HG03175 (cell line): ENCODE results near the gene IER3.
"Not testable (repeated sequence)": the region's sequence is repeated elsewhere in the genome, so short reads cannot be mapped to it uniquely, and the experiment has no call there.

Source experiments
- ATAC-seq: cut with Tn5 transposase; IDR thresholded peaks from one replicate; pipeline ENCODE4 v1.9.1; 2021; ENCODE audit warnings: mild to moderate bottlenecking, moderate library complexity; ENCODE audit not compliant: unreplicated experiment

IER3 gene

DNA sequence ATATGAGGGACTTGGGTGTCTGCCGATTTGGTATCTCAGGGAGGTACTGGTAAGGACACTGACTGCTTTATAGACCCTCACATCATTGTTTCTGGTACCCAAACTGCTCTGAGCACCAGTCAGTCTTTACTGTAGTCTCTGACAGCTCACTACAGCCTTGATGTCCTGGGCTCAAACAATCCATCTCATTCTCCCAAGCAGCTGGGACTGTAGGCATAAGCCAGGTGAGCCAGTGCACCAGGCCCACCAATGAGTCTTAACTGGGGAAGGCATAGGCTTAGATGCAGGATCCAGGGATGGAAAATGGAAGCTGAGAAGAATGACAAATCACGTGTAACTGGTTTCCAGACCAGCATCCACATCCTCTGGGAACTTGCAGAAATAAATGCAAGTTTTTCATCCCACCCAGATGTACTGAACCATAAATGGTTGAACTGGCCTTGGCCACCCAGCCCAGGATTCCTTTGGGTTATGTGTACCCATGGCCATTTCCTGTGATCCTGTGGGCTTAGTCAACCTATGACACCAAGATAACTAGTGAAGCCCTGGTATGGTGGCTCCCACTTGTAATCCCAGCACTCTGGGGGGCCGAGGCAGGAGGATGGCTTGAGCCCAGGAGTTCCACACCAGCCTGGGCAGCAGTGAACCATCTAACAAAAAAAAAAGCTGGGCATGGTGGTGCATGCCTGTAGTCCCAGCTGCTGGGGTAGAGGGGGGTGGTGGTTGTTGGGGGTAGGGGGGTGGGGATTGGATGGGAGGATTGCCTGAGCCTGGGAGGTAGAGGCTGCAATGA, 18.4 kb downstream of the IER3 start:
- no peak for ATAC-seq

DNA sequence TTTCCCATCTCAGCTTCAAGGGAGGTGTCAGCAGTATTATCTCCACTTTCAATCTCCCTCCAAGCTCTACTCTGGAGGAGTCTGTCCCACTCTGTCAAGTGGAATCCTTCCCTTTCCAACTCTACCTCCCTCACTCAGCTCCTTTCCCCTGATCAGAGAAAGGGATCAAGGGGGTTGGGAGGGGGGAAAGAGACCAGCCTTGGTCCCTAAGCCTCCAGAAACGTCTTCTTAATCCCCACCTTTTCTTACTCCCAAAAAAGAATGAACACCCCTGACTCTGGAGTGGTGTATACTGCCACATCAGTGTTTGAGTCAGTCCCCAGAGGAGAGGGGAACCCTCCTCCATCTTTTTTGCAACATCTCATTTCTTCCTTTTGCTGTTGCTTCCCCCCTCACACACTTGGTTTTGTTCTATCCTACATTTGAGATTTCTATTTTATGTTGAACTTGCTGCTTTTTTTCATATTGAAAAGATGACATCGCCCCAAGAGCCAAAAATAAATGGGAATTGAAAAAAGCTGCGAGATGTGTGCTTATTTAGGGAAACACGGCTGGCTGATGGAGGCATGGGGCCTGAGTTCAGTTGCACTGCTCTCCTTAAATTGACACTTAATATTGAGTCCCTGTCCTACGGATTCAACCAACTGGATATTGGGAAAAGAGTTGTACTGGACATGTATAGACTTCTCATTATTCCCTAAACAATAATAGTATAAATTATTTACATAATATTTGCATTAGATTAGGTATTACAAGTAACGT, 19.3 kb downstream of the IER3 start:
- no peak for ATAC-seq

DNA sequence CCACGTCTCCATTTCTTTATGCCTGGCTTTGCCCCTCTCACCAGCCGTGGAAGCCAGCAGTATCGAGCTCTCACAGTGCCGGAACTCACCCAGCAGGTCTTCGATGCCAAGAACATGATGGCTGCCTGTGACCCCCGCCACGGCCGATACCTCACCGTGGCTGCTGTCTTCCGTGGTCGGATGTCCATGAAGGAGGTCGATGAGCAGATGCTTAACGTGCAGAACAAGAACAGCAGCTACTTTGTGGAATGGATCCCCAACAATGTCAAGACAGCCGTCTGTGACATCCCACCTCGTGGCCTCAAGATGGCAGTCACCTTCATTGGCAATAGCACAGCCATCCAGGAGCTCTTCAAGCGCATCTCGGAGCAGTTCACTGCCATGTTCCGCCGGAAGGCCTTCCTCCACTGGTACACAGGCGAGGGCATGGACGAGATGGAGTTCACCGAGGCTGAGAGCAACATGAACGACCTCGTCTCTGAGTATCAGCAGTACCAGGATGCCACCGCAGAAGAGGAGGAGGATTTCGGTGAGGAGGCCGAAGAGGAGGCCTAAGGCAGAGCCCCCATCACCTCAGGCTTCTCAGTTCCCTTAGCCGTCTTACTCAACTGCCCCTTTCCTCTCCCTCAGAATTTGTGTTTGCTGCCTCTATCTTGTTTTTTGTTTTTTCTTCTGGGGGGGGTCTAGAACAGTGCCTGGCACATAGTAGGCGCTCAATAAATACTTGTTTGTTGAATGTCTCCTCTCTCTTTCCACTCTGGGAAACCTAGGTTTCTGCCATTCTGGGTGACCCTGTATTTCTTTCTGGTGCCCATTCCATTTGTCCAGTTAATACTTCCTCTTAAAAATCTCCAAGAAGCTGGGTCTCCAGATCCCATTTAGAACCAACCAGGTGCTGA, 20.3 kb downstream of the IER3 start:
- ATAC-seq, result not testable (repeated sequence)

DNA sequence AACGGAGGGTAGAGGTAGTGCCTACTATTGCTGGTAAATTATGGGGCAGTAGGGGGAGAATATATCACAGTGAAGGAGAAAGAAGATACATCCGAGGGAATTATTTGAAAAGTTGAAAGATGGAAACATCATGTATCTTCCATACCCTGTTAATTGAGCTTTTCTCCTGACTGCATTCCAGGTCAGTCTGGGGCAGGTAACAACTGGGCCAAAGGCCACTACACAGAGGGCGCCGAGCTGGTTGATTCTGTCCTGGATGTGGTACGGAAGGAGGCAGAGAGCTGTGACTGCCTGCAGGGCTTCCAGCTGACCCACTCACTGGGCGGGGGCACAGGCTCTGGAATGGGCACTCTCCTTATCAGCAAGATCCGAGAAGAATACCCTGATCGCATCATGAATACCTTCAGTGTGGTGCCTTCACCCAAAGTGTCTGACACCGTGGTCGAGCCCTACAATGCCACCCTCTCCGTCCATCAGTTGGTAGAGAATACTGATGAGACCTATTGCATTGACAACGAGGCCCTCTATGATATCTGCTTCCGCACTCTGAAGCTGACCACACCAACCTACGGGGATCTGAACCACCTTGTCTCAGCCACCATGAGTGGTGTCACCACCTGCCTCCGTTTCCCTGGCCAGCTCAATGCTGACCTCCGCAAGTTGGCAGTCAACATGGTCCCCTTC, 21.0 kb downstream of the IER3 start:
- not testable (repeated sequence) for ATAC-seq

DNA sequence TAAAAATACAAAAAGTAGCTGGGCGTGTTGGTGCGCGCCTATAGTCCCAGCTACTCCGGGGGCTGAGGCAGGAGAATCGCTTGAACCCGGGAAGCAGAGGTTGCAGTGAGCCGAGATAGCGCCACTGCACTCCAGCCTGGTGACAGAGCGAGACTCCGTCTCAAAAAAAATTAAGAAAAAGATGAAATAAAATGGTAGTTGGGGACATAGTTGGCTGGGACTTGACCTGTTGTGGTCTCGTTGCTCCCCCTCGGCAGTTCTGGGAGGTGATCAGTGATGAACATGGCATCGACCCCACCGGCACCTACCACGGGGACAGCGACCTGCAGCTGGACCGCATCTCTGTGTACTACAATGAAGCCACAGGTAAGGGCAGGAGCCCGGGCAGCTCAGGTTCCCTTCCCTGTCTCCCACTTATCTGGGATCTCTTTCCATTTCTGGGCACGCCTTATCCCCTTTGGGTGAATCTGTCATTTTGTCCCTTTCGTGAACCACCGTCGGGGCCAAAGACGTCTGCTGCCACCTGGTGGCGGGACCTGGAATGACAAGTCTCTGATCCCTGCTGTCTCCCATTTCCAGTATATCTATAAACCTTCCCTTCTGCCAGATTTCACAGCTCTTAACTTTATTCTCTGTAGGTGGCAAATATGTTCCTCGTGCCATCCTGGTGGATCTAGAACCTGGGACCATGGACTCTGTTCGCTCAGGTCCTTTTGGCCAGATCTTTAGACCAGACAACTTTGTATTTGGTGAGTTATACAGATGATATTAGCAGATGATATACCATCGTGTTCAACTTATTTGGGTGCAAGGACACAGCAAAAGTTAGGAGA, 21.9 kb downstream of the IER3 start:
- no peak for ATAC-seq

DNA sequence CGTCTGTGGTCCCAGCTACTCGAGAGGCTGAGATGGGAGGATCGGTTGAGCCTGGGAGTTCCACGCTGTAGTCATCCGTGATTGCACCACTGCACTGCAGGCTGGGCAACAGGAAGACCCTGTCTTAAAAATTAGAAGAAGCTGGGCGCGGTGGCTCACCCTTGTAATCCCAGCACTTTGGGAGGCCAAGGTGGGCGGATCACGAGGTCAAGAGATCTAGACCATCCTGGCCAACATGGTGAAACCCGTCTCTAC, 22.4 kb downstream of the IER3 start:
- not testable (repeated sequence) for ATAC-seq

DNA sequence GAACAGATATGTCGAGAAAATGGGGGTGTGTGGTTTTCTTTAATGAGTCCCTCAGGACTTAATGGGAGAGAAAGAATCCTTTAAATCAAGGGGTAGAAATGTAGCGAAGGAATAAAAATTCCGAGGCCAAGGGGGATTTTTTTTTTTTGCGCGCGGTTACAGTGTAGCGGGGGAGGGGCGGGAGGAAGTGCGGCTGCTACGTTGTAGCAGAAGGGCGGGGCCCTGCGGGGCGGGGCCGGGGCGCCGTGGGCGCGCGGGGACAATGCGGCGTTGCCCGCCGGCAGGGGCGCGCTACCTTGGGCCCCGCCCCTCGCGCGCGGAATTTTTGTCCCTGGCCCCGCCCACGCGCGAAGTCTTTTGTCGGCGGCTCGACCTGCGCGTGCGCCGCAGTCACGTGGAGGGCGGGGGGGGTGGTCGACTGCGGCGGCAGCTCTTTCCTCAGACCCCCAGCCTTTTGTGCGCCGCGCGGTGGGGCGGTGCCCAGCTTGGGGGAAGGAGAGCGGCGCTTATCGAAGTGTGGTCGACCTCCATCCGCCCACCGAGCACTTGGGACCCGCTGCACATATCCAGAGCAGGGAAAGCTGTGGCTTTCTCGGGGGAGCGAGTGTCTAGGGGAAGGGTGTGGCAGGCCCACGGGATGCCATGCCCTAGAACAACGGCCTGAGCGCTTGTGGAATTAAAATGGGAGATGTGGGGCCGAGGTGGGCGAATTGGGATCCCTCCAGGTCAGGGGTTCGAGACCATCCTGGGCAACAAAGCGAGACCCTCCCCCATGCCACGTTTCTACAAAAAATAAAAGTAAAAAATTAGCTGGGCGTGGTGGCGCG, 22.9 kb downstream of the IER3 start:
- ATAC-seq, result peak; percentile 24

DNA sequence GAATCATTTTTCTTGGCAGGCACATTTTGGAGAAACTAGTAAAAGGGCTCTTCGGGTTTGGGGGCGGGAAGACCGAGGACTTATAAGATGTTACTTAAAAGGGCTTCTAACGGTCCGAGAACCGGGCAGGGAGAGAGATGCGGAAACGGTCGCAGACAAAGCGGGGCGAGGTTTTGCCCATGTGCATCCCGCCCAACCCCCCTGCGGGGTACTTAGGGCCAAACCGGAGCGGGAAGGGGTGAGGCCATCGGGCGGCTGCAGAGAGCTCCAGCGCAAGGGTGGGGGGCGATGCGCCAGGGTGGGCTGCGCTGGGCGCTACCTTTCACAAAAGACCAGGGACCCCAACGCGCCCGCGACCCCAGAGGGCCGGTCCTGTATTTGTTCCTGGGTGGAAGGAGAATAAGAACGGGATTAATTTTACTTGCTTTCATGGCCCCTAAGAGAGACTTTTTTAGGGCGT, 23.6 kb downstream of the IER3 start:
- ATAC-seq, result no peak

DNA sequence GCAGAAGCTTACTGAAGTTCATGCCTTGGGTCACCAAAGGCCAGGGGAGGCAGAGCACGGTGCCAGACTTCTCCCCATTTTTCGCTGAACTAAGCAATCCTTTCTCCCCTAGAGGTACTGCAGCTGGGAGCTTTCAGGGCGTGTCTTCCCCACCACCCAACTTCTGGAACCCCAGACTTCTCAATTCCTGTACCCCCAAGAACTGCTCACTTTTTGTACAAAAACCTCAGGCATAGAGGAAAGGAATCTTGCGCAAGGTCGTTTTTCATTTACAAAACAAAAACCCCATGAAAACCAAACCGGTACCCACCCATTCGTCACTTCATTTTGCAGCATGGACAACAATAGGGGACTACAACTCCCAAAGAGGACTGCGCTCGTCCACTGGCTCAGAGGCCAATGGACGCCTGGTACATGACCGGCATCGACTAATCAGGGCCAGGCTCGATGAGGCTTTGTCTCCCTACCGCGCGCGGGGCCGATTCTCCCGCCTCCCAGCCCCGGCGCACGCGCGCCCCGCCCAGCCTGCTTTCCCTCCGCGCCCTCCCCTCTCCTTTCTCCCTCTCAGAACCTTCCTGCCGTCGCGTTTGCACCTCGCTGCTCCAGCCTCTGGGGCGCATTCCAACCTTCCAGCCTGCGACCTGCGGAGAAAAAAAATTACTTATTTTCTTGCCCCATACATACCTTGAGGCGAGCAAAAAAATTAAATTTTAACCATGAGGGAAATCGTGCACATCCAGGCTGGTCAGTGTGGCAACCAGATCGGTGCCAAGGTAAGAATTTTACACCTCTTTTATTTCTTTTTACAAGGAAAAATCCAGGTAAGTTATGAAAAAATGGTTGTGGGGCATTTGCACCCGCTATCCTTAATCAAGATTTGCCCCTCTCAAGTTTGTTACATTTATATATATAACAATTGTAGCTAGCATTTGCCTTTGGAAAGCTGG, 24.3 kb downstream of the IER3 start, which contains the start of gene TUBB:
Gene TUBB (plus strand): TSS at position 562 of the 947 bp plus-strand sequence. CDS start 155 bp downstream, at position 717.
- ATAC-seq, result peak; percentile 41

DNA sequence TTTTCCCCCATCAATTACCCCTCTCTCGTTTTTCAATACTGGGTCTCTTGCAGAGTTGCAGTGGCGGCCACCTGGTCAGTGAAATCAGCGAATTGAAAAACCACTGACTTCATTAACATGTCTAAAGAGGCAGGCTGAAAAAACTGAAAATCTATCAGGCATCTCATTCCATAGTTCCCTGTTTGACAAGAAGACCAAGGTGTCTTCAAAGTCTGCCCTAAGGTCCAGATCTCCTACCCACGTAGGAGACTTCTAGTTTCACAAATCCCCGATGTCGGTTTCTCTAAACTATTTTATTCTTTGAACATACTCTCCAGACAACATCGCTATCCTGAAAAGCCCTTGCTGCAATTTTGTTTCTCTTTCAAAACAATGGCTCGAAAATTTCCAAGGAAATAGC, 25.0 kb downstream of the IER3 start:
- no peak for ATAC-seq

DNA sequence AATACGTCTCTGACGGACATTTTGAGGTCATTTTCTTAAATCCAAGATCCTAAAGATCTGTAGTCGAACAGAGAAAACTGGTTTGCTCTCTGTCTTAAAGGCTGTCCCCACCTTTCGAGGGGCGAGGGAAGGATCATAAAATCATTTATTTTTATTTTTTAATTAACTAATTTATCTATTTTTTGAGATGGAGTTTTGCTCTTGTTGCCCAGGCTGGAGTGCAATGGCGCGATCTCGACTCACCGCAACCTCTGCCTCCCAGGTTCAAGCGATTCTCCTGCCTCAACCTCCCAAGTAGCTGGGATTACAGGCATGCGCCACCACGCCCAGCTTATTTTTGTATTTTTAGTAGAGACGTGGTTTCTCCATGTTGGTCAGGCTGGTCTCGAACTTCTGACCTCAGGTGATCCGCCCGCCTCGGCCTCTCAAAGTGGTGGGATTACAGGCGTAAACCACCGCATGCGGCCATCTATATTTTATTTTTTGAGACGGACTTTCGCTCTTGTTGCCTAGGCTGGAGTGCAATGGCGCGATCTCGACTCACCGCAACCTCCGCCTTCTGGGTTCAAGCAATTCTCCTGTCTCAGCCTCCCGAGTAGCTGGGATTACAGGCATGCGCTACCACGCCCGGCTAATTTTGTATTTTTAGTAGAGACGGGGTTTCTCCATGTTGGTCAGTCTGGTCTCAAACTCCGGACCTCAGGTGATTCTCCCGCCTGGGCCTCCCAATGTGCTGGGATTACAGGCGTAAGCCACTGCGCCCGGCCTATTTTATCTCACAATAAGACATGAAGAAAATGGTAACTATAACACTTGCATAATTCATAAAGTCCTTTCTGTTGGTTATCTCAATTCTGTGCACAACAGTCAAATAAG, 26.3 kb downstream of the IER3 start:
- ATAC-seq, result not testable (repeated sequence)

DNA sequence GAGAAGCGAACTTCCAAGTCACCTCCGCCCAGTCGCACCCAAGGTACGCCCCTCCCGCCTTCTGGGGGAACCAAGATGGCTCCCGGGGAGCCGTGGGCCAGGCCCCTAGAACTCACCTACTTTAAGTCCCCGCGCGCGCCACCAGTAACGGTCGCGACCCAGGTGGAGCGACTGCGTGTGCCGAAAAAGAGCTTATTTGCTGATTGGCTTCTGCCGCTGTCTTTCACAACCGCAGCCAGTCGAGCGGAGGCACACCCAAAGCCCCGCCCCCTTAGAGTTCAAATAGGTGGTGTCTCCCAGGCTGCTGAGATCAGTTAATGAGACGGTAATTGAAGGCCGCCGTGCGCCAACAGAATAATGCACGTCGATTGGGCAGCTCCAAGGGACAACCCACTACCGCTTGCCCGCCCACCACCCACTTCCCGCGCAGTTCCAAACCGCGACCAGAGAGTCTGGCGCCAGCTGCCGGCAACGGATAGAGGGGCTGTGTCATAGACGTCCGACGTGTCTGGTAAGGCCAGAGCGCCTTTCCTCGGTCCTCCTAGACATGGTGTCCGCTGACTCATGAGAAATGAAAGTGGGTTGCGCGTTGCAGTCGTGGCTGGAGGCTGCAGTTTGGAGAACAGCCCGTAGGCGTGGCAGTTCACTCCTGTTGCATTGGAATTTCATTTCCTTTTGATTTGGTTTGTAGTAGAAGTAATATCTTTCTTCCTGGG, 27.1 kb downstream of the IER3 start, which contains the start of gene MDC1:
Gene MDC1 (minus strand): TSS at position 153 of the 716 bp plus-strand sequence. CDS start 2,106 bp downstream, outside the sequence.
- ATAC-seq, result peak; percentile 67

DNA sequence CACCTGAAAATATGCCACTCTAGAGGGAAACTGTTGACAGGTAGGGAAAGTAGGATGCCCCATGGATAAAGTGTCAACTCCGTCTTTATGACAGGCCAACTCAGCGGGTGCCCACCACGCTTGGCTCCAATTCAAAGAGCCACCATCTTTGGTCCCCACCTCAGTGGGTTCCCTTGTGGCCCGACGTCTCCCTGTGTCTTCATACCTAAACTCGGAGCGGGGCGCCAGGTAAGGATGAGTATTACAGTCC, 27.5 kb downstream of the IER3 start:
- no peak for ATAC-seq

DNA sequence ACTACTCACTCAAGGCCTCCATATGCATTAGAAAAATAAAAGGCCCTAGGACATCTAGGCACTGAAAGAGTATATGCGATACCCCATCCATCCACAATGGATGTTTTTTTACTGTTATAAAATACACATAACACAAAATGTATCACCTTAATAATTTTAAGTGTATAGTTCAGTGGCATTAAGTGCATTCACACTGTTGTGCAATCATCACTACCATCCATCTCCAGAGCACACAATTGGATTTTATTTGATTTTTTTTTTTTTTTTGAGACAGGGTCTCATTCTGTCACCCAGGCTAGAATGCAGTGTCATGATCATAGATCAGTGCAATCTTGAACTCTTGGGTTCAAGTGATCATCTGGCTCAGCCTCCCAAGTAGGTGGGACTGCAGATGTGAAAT, 30.1 kb downstream of the IER3 start:
- no peak for ATAC-seq

DNA sequence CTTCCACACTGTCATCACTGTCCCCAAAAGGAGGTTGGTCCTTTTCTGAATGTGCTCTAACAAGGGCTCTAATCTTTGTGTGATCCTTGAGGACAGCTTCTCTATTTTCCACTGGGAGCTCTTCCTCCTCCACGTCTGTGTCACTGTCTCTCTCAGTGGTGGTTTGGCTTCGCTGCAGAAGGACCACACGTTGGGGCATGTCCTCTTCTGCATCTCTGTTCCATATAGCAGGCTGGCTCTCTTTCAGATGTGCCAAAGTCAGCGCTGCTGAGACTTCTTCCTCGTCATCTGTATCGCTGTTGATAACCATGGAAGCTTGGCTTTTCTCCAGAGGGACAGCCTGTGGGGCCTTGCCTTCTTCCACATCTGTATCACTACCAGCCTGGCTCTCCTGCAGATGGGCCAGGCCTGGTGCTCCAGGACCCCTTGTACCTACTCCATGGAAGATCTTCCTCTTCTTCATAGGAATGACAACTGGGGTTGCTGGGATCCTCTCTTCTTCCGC, 31.9 kb downstream of the IER3 start:
- ATAC-seq, result no peak

DNA sequence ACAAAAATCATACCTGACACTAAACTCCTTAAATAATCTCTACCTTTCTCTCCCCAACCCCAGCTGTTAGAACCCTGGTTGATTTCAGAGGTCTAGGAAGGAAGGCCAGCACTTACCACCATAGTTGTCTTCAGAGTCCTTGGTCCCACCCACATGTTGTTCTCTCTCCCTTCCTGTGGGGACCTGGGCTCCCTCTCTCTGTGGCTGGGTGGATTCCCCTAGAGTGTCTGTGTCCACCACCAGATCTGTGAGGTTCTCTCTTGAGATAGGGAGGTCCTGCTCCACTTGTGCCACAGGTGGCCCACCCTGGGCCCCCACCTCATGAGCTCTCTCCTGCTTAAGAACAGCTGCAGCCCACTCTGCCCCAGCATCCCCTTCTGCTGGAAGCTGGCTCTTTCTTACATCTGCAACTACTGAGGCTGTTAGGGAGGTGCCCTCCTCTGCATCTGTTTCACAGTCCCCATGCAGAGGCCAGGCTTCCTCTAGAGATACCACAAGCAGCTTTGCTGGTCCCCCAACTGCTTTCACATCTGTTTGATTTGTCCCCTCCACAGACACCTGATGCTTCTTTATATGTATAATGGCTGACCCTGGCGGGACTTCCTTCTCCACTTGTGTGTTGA, 32.5 kb downstream of the IER3 start:
- ATAC-seq, result no peak
